OCI-LY1 (cell line): ENCODE results near the gene TNS4.

Source experiments
- H2AFZ ChIP-seq: fragments of 200-600 bp; sonication (generic), shearing (Covaris generic); 2 replicates; pipeline ENCODE4 v1.6.0; 2014; ENCODE audit warnings: antibody characterized with exemption, mild to moderate bottlenecking, low read length
- H3F3A ChIP-seq: fragments of 200-600 bp; sonication (generic), shearing (Covaris generic); 2 replicates; pipeline ENCODE4 v1.6.0; 2014; ENCODE audit warnings: mild to moderate bottlenecking, antibody characterized with exemption, low read length, moderate library complexity; ENCODE audit not compliant: insufficient read depth
- H3K27ac ChIP-seq: fragments of 200-600 bp; sonication (generic); 2 replicates; pipeline ENCODE4 v1.5.1; 2014; ENCODE audit warnings: low read length, mixed run types, mild to moderate bottlenecking, low read depth; ENCODE audit not compliant: poor library complexity, severe bottlenecking
- H3K27me3 ChIP-seq: fragments of 200-600 bp; sonication (generic); 2 replicates; pipeline ENCODE4 v1.6.0; 2014; ENCODE audit warnings: antibody characterized with exemption, mild to moderate bottlenecking, low read length, moderate library complexity; ENCODE audit not compliant: insufficient read depth
- H3K36me3 ChIP-seq: fragments of 200-600 bp; sonication (generic); 2 replicates; pipeline ENCODE4 v1.6.1; 2014; ENCODE audit warnings: mild to moderate bottlenecking, antibody characterized with exemption, low read length, moderate library complexity, mixed read lengths; ENCODE audit not compliant: insufficient read depth
- H3K4me1 ChIP-seq: fragments of 200-600 bp; sonication (generic); 2 replicates; pipeline ENCODE4 v1.5.1; 2014; ENCODE audit warnings: mild to moderate bottlenecking, low read length, moderate library complexity; ENCODE audit not compliant: insufficient read depth, severe bottlenecking
- H3K4me2 ChIP-seq: fragments of 200-600 bp; sonication (generic), shearing (Covaris generic); 2 replicates; pipeline ENCODE4 v1.6.1; 2014; ENCODE audit warnings: low read length
- H3K4me3 ChIP-seq: fragments of 200-600 bp; sonication (generic); 2 replicates; pipeline ENCODE4 v1.5.1; 2014; ENCODE audit warnings: low read length, low read depth, mild to moderate bottlenecking, mixed read lengths; ENCODE audit not compliant: poor library complexity, severe bottlenecking
- H3K79me2 ChIP-seq: fragments of 200-600 bp; shearing (Covaris generic); 2 replicates; pipeline ENCODE4 v1.6.1; 2016; ENCODE audit warnings: mixed run types, low read length, mixed read lengths; ENCODE audit not compliant: insufficient read depth
- H3K9ac ChIP-seq: fragments of 200-600 bp; sonication (generic), shearing (Covaris generic); 2 replicates; pipeline ENCODE4 v1.6.1; 2014; ENCODE audit warnings: mild to moderate bottlenecking, low read length, mixed read lengths
- H3K9me2 ChIP-seq: fragments of 200-600 bp; sonication (generic), shearing (Covaris generic); 2 replicates; pipeline ENCODE4 v1.6.1; 2014; ENCODE audit warnings: low read depth, mild to moderate bottlenecking, low read length, mixed read lengths
- H3K9me3 ChIP-seq: fragments of 200-600 bp; shearing (Covaris generic); 2 replicates; pipeline ENCODE4 v1.6.1; 2014; ENCODE audit warnings: low read length, mixed read lengths
- H4K20me1 ChIP-seq: fragments of 200-600 bp; sonication (generic), shearing (Covaris generic); 2 replicates; pipeline ENCODE4 v1.6.0; 2016; ENCODE audit warnings: mild to moderate bottlenecking, low read length; ENCODE audit not compliant: insufficient read depth
- CTCF ChIP-seq: fragments of 200-600 bp; sonication (generic), shearing (Covaris generic); IDR thresholded peaks from 2 replicates; pipeline ENCODE4 v1.5.1; 2017; ENCODE audit warnings: mild to moderate bottlenecking, antibody characterized with exemption, low read length, moderate library complexity, mixed read lengths
- EZH2 ChIP-seq: fragments of 200-600 bp; sonication (generic), shearing (Covaris generic); IDR thresholded peaks from 2 replicates; pipeline ENCODE4 v1.8.0; 2017; ENCODE audit warnings: borderline replicate concordance, mixed run types, mild to moderate bottlenecking, antibody characterized with exemption, low read length, moderate library complexity, mixed read lengths

The TNS4 gene

GRCh38 chr17:40500709-40501108 is 714 bp downstream of the TNS4 start:
- no peak overlapping the region for H3K9ac ChIP-seq
- no peak overlapping the region for H3K4me2 ChIP-seq

GRCh38 chr17:40500190-40500589 is 1.2 kb downstream of the TNS4 start:
- Histone ChIP-seq H3K4me3 (no peak overlapping the region), H3K4me1 (no peaks in the 10 kb centered on the region), H3K9me2 (no peaks in the 10 kb centered on the region), H3K27ac (no peak overlapping the region), H3K9me3 (no peaks in the 10 kb centered on the region), H4K20me1 (no peaks in the 10 kb centered on the region), H3K36me3 (no peaks in the 10 kb centered on the region), H3F3A (no peaks in the 10 kb centered on the region), H3K9ac (no peak overlapping the region), H3K79me2 (no peaks in the 10 kb centered on the region), H3K4me2 (no peak overlapping the region), H3K27me3 (peaks cover 6% of the 10 kb centered on the region; the same call in 1 of the 2 replicates), H2AFZ (no peak overlapping the region)
- no peak for TF ChIP-seq CTCF
- TF ChIP-seq EZH2 = no peak

More at GRCh38 chr17:40500709-40501108, 714 bp downstream of the TNS4 start:
- no peaks in the 10 kb centered on the region for H4K20me1 ChIP-seq
- H3K27me3 ChIP-seq = peaks cover 9% of the 10 kb centered on the region; the same call in 1 of the 2 replicates
- H3K79me2 ChIP-seq = no peaks in the 10 kb centered on the region
- no peaks in the 10 kb centered on the region for H3K4me1 ChIP-seq
- H3K27ac ChIP-seq = no peak overlapping the region
- no peak overlapping the region for H3K4me3 ChIP-seq
- no peaks in the 10 kb centered on the region for H3F3A ChIP-seq
- no peak for TF ChIP-seq CTCF
- TF ChIP-seq EZH2 = no peak
- H2AFZ ChIP-seq = no peak overlapping the region
- no peaks in the 10 kb centered on the region for H3K9me2 ChIP-seq
- H3K36me3 ChIP-seq = no peaks in the 10 kb centered on the region
- H3K9me3 ChIP-seq = no peaks in the 10 kb centered on the region

- no peak overlapping the region for H3K4me2 ChIP-seq
Observed at GRCh38 chr17:40499551-40500189, 1.8 kb downstream of the TNS4 start.

More at GRCh38 chr17:40499551-40500189, 1.8 kb downstream of the TNS4 start:
- Histone ChIP-seq H2AFZ (no peak overlapping the region), H4K20me1 (no peaks in the 10 kb centered on the region), H3K79me2 (no peaks in the 10 kb centered on the region), H3K27ac (no peak overlapping the region), H3K9ac (no peak overlapping the region), H3K9me3 (no peaks in the 10 kb centered on the region), H3K36me3 (no peaks in the 10 kb centered on the region), H3K4me3 (no peak overlapping the region), H3K27me3 (peaks cover 6% of the 10 kb centered on the region; the same call in 1 of the 2 replicates), H3K9me2 (no peaks in the 10 kb centered on the region), H3F3A (no peaks in the 10 kb centered on the region), H3K4me1 (no peaks in the 10 kb centered on the region)
- TF ChIP-seq EZH2 (no peak), CTCF (no peak)
